K562 (cell line): ENCODE data around the gene XPA. TPM values are rescaled to one million over a fixed set of nuclear protein-coding genes. Genes with fewer than 3 reads are reported as not detected.

Experiments used
- AFF1 ChIP-seq, 2 experiments: fragments of 450-650 bp; IDR thresholded peaks; 2 replicates each; pipeline ENCODE4 v1.6.1; 2018; ENCODE audit warnings: mild to moderate bottlenecking in 2 of 2, low read depth in 1 of 2; ENCODE audit not compliant: partially characterized antibody in 2 of 2
- ATF1 ChIP-seq, 2 experiments: fragments of 450-650 bp in 1 of 2; IDR thresholded peaks; 2 replicates each; pipeline ENCODE4 v1.6.1; 2016; ENCODE audit warnings: missing compliant biosample characterization in 1 of 2, missing genetic modification characterization in 1 of 2
- CBX8 ChIP-seq: fragments of 200-600 bp; sonication (generic); IDR thresholded peaks from 2 replicates; pipeline ENCODE4 v1.6.1; 2012; ENCODE audit warnings: borderline replicate concordance, mixed run types, low read depth, mild to moderate bottlenecking, moderate library complexity, mixed read lengths, low read length, control low read depth, inconsistent platforms; ENCODE audit not compliant: poor library complexity, severe bottlenecking; ENCODE audit errors: extremely low read depth
- DNMT1 ChIP-seq: fragments of 450-650 bp; IDR thresholded peaks from 2 replicates; pipeline ENCODE4 v1.6.1; 2016; ENCODE audit warnings: antibody characterized with exemption, mild to moderate bottlenecking
- E2F1 ChIP-seq: sonication (generic); formaldehyde crosslinking; IDR thresholded peaks from 2 replicates; pipeline ENCODE4 v1.8.1; 2023; ENCODE audit warnings: mild to moderate bottlenecking, missing genetic modification reagents, moderate library complexity
- ERF ChIP-seq: fragments of 450-650 bp; formaldehyde crosslinking; IDR thresholded peaks from 2 replicates; pipeline ENCODE4 v1.4.0; 2020; ENCODE audit warnings: mild to moderate bottlenecking, mixed read lengths
- ETV5 ChIP-seq: sonication (generic); formaldehyde crosslinking; IDR thresholded peaks from 2 replicates; pipeline ENCODE4 v1.4.0; 2020; ENCODE audit warnings: low read depth, mild to moderate bottlenecking, missing genetic modification reagents
- FIP1L1 ChIP-seq: fragments of 200-400 bp; formaldehyde crosslinking; IDR thresholded peaks from 2 replicates; pipeline ENCODE4 v1.6.1; 2018; ENCODE audit warnings: mild to moderate bottlenecking, low read depth, low read length; ENCODE audit not compliant: poor library complexity, severe bottlenecking
- FOXA3 ChIP-seq, 2 experiments: fragments of 450-650 bp in 1 of 2; sonication (generic) in 1 of 2; formaldehyde crosslinking; IDR thresholded peaks in 1 of 2; conservative IDR thresholded peaks in 1 of 2; 2 replicates each; pipeline versions ENCODE4 v1.4.0 to v1.8.0; 2020 to 2022; ENCODE audit warnings: mild to moderate bottlenecking in 2 of 2, missing genetic modification reagents in 1 of 2
- GATAD2A ChIP-seq: fragments of 450-650 bp; IDR thresholded peaks from 2 replicates; pipeline ENCODE4 v1.6.1; 2017
- KLF6 ChIP-seq: fragments of 250-450 bp; sonication (Bioruptor Pico); IDR thresholded peaks from 2 replicates; pipeline ENCODE4 v1.4.0; 2020; ENCODE audit warnings: mild to moderate bottlenecking, moderate library complexity, borderline replicate concordance
- MBD1 ChIP-seq: fragments of 250-450 bp; sonication (Bioruptor Pico); IDR thresholded peaks from 2 replicates; pipeline ENCODE4 v1.8.0; 2022; ENCODE audit warnings: inconsistent platforms
- MCM3 ChIP-seq: fragments of 450-650 bp; IDR thresholded peaks from 2 replicates; pipeline ENCODE4 v1.6.1; 2016
- MIER1 ChIP-seq: fragments of 450-650 bp; IDR thresholded peaks from 2 replicates; pipeline ENCODE4 v1.6.1; 2016; ENCODE audit warnings: antibody characterized with exemption, mild to moderate bottlenecking, low read depth
- MLX ChIP-seq, 2 experiments: fragments of 450-650 bp in 1 of 2; sonication (generic) in 1 of 2; formaldehyde crosslinking; conservative IDR thresholded peaks; 2 replicates each; pipeline versions ENCODE4 v1.4.0 to v1.8.1; 2020 to 2022; ENCODE audit warnings: mild to moderate bottlenecking in 1 of 2, missing genetic modification reagents in 1 of 2
- TGIF2 ChIP-seq: sonication (generic); formaldehyde crosslinking; IDR thresholded peaks from 2 replicates; pipeline ENCODE4 v1.8.1; 2022; ENCODE audit warnings: mild to moderate bottlenecking, missing genetic modification reagents, moderate library complexity
- YBX1 ChIP-seq: fragments of 450-650 bp; IDR thresholded peaks from 2 replicates; pipeline ENCODE4 v1.7.1; 2016; ENCODE audit warnings: mild to moderate bottlenecking
- ZNF140 ChIP-seq: fragments of 250-450 bp; sonication (Bioruptor Pico); IDR thresholded peaks from 2 replicates; pipeline ENCODE4 v1.8.0; 2021; ENCODE audit warnings: moderate library complexity, mild to moderate bottlenecking, inconsistent platforms
- ZNF778 ChIP-seq: fragments of 450-650 bp; formaldehyde crosslinking; IDR thresholded peaks from 2 replicates; pipeline ENCODE4 v1.4.0; 2020; ENCODE audit warnings: mild to moderate bottlenecking, moderate library complexity
- polyA plus RNA-seq, 8 experiments: library from polyadenylated mRNA; depleted of rRNA in 4 of 8; stranded (reverse) in 5 of 8; unstranded in 3 of 8; fragments of >200 nt; fragmentation: Nextera tagmentation in 2 of 8; fragmentation: Illumina TruSeq in 1 of 8; extraction: Ambion mirVana in 2 of 8; extraction: Trizol in 1 of 8; gene quantifications; 2 replicates each; pipeline versions ENCODE4 v1.2.1 to v1.2.3, GENCODE V29; 2011 to 2014; ENCODE audit warnings: inconsistent platforms in 1 of 8, missing spikeins in 1 of 8
- total RNA-seq, 7 experiments: library from RNA; depleted of rRNA in 6 of 7; stranded (reverse); fragments of >200 nt in 6 of 7; fragmentation: Illumina TruSeq in 2 of 7; extraction: Trizol in 2 of 7; gene quantifications; 2 replicates each; pipeline versions ENCODE4 v1.2.1 to v1.2.3, GENCODE V29; 2011 to 2021; ENCODE audit warnings: low replicate concordance in 1 of 7

XPA gene
- total and polyA plus RNA-seq, 9 of the 15 experiments (the other 6 are each of a cell fraction or from before 2014, with no cell fraction given) = 5.1 to 18.2 (median 14.1) TPM

- no peak for TF ChIP-seq DNMT1
- TF ChIP-seq KLF6 (CRISPR knock-in tag) = peak; percentile 41; the same call in 1 of the 2 replicates
- TF ChIP-seq YBX1 = no peak
- no peak for TF ChIP-seq TGIF2 (CRISPR knock-in tag)
- no peak for TF ChIP-seq GATAD2A
- no peak for TF ChIP-seq CBX8
- TF ChIP-seq ETV5 (CRISPR knock-in tag) = peak; percentile 93
- no peak for TF ChIP-seq FIP1L1
- no peak for TF ChIP-seq ZNF140
- TF ChIP-seq MBD1 (CRISPR knock-in tag) = no peak
- TF ChIP-seq MLX (CRISPR knock-in tag; conservative IDR thresholded peaks at IDR 0.05) = no peak
- TF ChIP-seq E2F1 (CRISPR knock-in tag) = peak; percentile 54; the same call in 1 of the 2 replicates
- no peak for TF ChIP-seq ZNF778
- no peak for TF ChIP-seq MCM3
- TF ChIP-seq AFF1 (IDR thresholded peaks at IDR 0.05; ENCODE audit: low read depth in 1 of 2, partially characterized antibody in 2 of 2) = peak in 1 of 2 experiments; percentile 33
- no peak for TF ChIP-seq MIER1
- peak in 1 of 2 experiments; percentile 90; a peak in 1 of 4 replicates for TF ChIP-seq FOXA3 (CRISPR knock-in tag; conservative IDR thresholded peaks at IDR 0.05 in 1 of 2, IDR thresholded peaks at IDR 0.05 in 1 of 2)
- TF ChIP-seq ERF = 0 out of 2 replicates have a peak, but pooled peaks have one; percentile 35
- TF ChIP-seq ATF1 (CRISPR knock-in tag; IDR thresholded peaks at IDR 0.05) = peak; percentile 56
- peak; percentile 99 for TF ChIP-seq ATF1 (tag; IDR thresholded peaks at IDR 0.05)
These were observed 63.9 kb downstream of the XPA start, which contains the start of the genes NCBP1 and TSTD2 (continued) for GRCh38 chr9:97632985-97633858.
